ENCODE data around the gene FLYWCH2.

DNA sequence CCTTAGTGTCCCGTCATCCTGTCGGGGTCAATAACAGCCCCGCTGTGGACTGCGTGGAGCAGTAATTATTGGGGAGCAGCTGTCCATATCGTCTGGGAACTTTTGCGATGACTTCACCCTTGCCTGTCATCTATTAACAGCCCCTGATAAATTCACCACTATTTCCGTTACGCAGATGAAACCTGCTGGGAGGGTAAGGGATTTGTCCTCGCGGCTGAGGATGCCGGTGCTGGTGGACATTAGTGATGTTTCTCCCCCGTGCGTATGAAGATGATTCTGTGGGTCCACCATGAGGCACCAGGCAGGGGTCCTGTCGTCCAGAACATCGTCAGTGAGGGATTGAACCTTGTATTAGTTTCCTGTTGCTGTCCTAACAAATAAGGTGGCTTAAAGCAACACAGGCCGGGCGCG, 1.0 kb downstream of the FLYWCH2 start:
- TF ChIP-seq, protein P1, sequence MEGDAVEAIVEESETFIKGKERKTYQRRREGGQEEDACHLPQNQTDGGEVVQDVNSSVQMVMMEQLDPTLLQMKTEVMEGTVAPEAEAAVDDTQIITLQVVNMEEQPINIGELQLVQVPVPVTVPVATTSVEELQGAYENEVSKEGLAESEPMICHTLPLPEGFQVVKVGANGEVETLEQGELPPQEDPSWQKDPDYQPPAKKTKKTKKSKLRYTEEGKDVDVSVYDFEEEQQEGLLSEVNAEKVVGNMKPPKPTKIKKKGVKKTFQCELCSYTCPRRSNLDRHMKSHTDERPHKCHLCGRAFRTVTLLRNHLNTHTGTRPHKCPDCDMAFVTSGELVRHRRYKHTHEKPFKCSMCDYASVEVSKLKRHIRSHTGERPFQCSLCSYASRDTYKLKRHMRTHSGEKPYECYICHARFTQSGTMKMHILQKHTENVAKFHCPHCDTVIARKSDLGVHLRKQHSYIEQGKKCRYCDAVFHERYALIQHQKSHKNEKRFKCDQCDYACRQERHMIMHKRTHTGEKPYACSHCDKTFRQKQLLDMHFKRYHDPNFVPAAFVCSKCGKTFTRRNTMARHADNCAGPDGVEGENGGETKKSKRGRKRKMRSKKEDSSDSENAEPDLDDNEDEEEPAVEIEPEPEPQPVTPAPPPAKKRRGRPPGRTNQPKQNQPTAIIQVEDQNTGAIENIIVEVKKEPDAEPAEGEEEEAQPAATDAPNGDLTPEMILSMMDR (IDR thresholded peaks at IDR 0.05; ENCODE audit: borderline replicate concordance, extremely low read depth, low read length, poor library complexity, severe bottlenecking): no peak
- no peak for TF ChIP-seq EZH2 (IDR thresholded peaks at IDR 0.05; ENCODE audit: borderline replicate concordance, low read depth, low read length, severe bottlenecking)

Measured in DND-41 (cell line).